HG03439 (cell line): Measurements from ENCODE around the gene VPREB3.

Experiments
- ATAC-seq: cut with Tn5 transposase; IDR thresholded peaks from one replicate; pipeline ENCODE4 v1.9.1; 2021; ENCODE audit warnings: mild to moderate bottlenecking, moderate library complexity; ENCODE audit not compliant: unreplicated experiment

The VPREB3 gene

DNA sequence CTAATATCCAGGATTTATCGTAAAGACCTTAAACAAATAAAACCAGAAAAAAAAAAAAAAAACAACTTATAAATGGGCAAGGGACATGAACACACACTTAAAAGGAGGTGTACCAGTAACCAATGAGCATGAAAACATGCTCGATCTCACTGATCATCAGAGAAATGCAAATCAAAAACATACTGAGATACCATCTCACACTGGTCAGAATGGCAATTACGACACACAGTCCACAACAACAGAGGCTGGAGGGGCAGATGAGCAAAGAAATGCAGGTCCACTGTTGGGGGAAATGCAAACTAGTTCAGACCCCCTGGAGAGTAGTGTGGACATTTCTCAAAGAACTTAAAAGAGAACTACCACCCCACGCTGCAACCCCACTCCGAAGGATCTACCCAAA is 50.2 kb downstream of the VPREB3 start:
- no peak for ATAC-seq
